H9 (cell line): ENCODE data around the gene AKR1C8. TPM values are rescaled to one million over a fixed set of nuclear protein-coding genes. Genes with fewer than 3 reads are reported as not detected.
A peak's percentile ranks its signal among the peaks of the same experiment; 100 is the strongest.
"Not testable (repeated sequence)": the region's sequence is repeated elsewhere in the genome, so short reads cannot be mapped to it uniquely, and the experiment has no call there.

Experiments
- DNase-seq: peaks from one replicate; pipeline ENCODE4 v3.0.0-alpha.2; 2017
- H2AFZ ChIP-seq: one replicate; pipeline ENCODE4 v1.6.1; 2013; ENCODE audit warnings: mild to moderate bottlenecking, low read length, control low read depth, moderate library complexity
- H2AK5ac ChIP-seq: 2 replicates; pipeline ENCODE4 v1.6.1; 2013; ENCODE audit warnings: low read length, control low read depth, mixed read lengths; ENCODE audit not compliant: insufficient read length
- H2BK120ac ChIP-seq: one replicate; pipeline ENCODE4 v1.6.1; 2013; ENCODE audit warnings: low read depth, mild to moderate bottlenecking, low read length, control low read depth, inconsistent platforms; ENCODE audit not compliant: poor library complexity, severe bottlenecking
- H2BK12ac ChIP-seq: 2 replicates; pipeline ENCODE4 v1.6.1; 2013; ENCODE audit warnings: low read length, control low read depth, mixed read lengths, low read depth; ENCODE audit not compliant: insufficient read length
- H2BK15ac ChIP-seq: 2 replicates; pipeline ENCODE4 v1.6.1; 2013; ENCODE audit warnings: low read depth, low read length, control low read depth
- H2BK20ac ChIP-seq: one replicate; pipeline ENCODE4 v1.6.1; 2013; ENCODE audit warnings: low read depth, mild to moderate bottlenecking, low read length, control low read depth, inconsistent platforms; ENCODE audit not compliant: poor library complexity, severe bottlenecking
- H2BK5ac ChIP-seq: 2 replicates; pipeline ENCODE4 v1.6.1; 2013; ENCODE audit warnings: low read length, control low read depth, mixed read lengths; ENCODE audit not compliant: insufficient read length
- H3K14ac ChIP-seq: 2 replicates; pipeline ENCODE4 v1.6.1; 2013; ENCODE audit warnings: low read length, control low read depth; ENCODE audit not compliant: insufficient read depth
- H3K18ac ChIP-seq: 2 replicates; pipeline ENCODE4 v1.6.1; 2013; ENCODE audit warnings: low read depth, mild to moderate bottlenecking, mixed read lengths, low read length, control low read depth; ENCODE audit not compliant: insufficient read length
- H3K23ac ChIP-seq: 2 replicates; pipeline ENCODE4 v1.6.1; 2013; ENCODE audit warnings: low read length, control low read depth, mixed read lengths, low read depth; ENCODE audit not compliant: insufficient read length
- H3K23me2 ChIP-seq: 2 replicates; pipeline ENCODE4 v1.6.1; 2013; ENCODE audit warnings: low read depth, mild to moderate bottlenecking, mixed read lengths, low read length, control low read depth; ENCODE audit not compliant: insufficient read length, poor library complexity, severe bottlenecking
- H3K27ac ChIP-seq: 2 replicates; pipeline ENCODE4 v1.5.1; 2013; ENCODE audit warnings: low read length, control low read depth, mixed read lengths, low read depth; ENCODE audit not compliant: insufficient read length
- H3K27me3 ChIP-seq: 2 replicates; pipeline ENCODE4 v1.6.1; 2013; ENCODE audit warnings: low read length, control low read depth, inconsistent platforms; ENCODE audit not compliant: insufficient read depth
- H3K4ac ChIP-seq: 2 replicates; pipeline ENCODE4 v1.6.1; 2013; ENCODE audit warnings: low read depth, mild to moderate bottlenecking, control low read depth, inconsistent platforms, low read length, moderate library complexity
- H3K4me1 ChIP-seq: 2 replicates; pipeline ENCODE4 v1.6.1; 2013; ENCODE audit warnings: low read length, control low read depth, inconsistent platforms; ENCODE audit not compliant: insufficient read depth
- H3K4me2 ChIP-seq: 2 replicates; pipeline ENCODE4 v1.6.1; 2013; ENCODE audit warnings: low read length, control low read depth, mixed read lengths; ENCODE audit not compliant: insufficient read length, insufficient read depth
- H3K56ac ChIP-seq: 2 replicates; pipeline ENCODE4 v1.6.1; 2013; ENCODE audit warnings: low read depth, mild to moderate bottlenecking, mixed read lengths, low read length, control low read depth; ENCODE audit not compliant: insufficient read length
- H3K79me1 ChIP-seq: 2 replicates; pipeline ENCODE4 v1.6.1; 2013; ENCODE audit warnings: low read depth, mild to moderate bottlenecking, moderate library complexity, low read length, control low read depth, inconsistent platforms; ENCODE audit not compliant: insufficient read depth, poor library complexity, severe bottlenecking
- H3K79me2 ChIP-seq: 2 replicates; pipeline ENCODE4 v1.6.1; 2013; ENCODE audit warnings: low read length, control low read depth, inconsistent platforms; ENCODE audit not compliant: insufficient read depth
- H3K9ac ChIP-seq: 2 replicates; pipeline ENCODE4 v1.6.1; 2013; ENCODE audit warnings: low read length, control low read depth, mixed read lengths; ENCODE audit not compliant: insufficient read length; ENCODE audit errors: extremely low read depth
- H3K9me3 ChIP-seq: one replicate; pipeline ENCODE4 v1.6.1; 2013; ENCODE audit warnings: low read depth, low read length, inconsistent platforms; ENCODE audit not compliant: control insufficient read depth
- H3T11ph ChIP-seq: one replicate; pipeline ENCODE4 v1.6.1; 2013; ENCODE audit warnings: mild to moderate bottlenecking, low read length, control low read depth, inconsistent platforms
- H4K20me1 ChIP-seq: one replicate; pipeline ENCODE4 v1.6.1; 2013; ENCODE audit not compliant: control insufficient read depth, insufficient read length, insufficient read depth
- H4K5ac ChIP-seq: 2 replicates; pipeline ENCODE4 v1.6.1; 2013; ENCODE audit warnings: low read depth, mild to moderate bottlenecking, mixed read lengths, low read length, control low read depth; ENCODE audit not compliant: insufficient read length
- H4K8ac ChIP-seq: replicated peaks from 2 replicates; pipeline ENCODE4 v1.6.1; 2013; ENCODE audit warnings: low read length, control low read depth, mixed read lengths, low read depth; ENCODE audit not compliant: insufficient read length
- H4K91ac ChIP-seq: 2 replicates; pipeline ENCODE4 v1.6.1; 2013; ENCODE audit warnings: low read depth, mild to moderate bottlenecking, moderate library complexity, mixed read lengths, low read length, control low read depth; ENCODE audit not compliant: insufficient read length
- H3K27ac Mint-ChIP-seq, 3 experiments: 2 replicates in 2 of 3; 3 replicates in 1 of 3; pipeline ENCODE4 v1.8.0; 2020 to 2021; ENCODE audit warnings: mixed read lengths in 3 of 3, mild to moderate bottlenecking in 1 of 3, moderate library complexity in 1 of 3
- H3K27me3 Mint-ChIP-seq: 2 replicates; pipeline ENCODE4 v1.8.0; 2021; ENCODE audit warnings: low read depth, mild to moderate bottlenecking, moderate library complexity, mixed read lengths
- H3K36me3 Mint-ChIP-seq, 3 experiments: 2 replicates in 2 of 3; 3 replicates in 1 of 3; pipeline ENCODE4 v1.8.0; 2020 to 2021; ENCODE audit warnings: low read depth in 3 of 3, mixed read lengths in 3 of 3; ENCODE audit not compliant: insufficient read depth in 1 of 3
- H3K4me1 Mint-ChIP-seq, 2 experiments: 2 replicates each; pipeline ENCODE4 v1.8.0; 2020; ENCODE audit warnings: mixed read lengths in 2 of 2
- H3K4me3 Mint-ChIP-seq, 2 experiments: 2 replicates in 1 of 2; 3 replicates in 1 of 2; pipeline ENCODE4 v1.8.0; 2020 to 2021; ENCODE audit warnings: mild to moderate bottlenecking in 2 of 2, mixed read lengths in 2 of 2, moderate library complexity in 1 of 2
- H3K9me3 Mint-ChIP-seq, 2 experiments: 2 replicates in 1 of 2; 3 replicates in 1 of 2; pipeline ENCODE4 v1.8.0; 2020; ENCODE audit warnings: mild to moderate bottlenecking in 2 of 2, mixed read lengths in 2 of 2, moderate library complexity in 1 of 2
- CTCF ChIP-seq: fragments of 200-600 bp; sonication (generic); conservative IDR thresholded peaks from 3 replicates; pipeline ENCODE4 v1.8.0; 2021; ENCODE audit warnings: antibody characterized with exemption, mild to moderate bottlenecking
- WGBS: extraction: QIAGEN DNeasy Blood & Tissue Kit; methylation state at CpG from one replicate; pipeline ENCODE4 v1.1.7; 2013; ENCODE audit warnings: missing lambda C conversion rate, low lambda C conversion rate, mixed read lengths; ENCODE audit not compliant: insufficient read length; ENCODE audit errors: extremely low coverage; 5-methylcytosine and 5-hydroxymethylcytosine counted together
- total RNA-seq: library from RNA; stranded (reverse); gene quantifications from 2 replicates; pipeline ENCODE4 v1.2.1, GENCODE V29; 2021

The AKR1C8 gene
- total RNA-seq, 1 experiment from 2014 or later = not detected

GRCh38 chr10:5210261-5210660 is 25.3 kb upstream of the AKR1C8 start:
- H3K4me1 ChIP-seq, H3K23ac ChIP-seq, H3K56ac ChIP-seq, H2AFZ ChIP-seq, H2BK12ac ChIP-seq, H3K9ac ChIP-seq, H2BK120ac ChIP-seq, H3K27me3 ChIP-seq, H3K4ac ChIP-seq, DNase-seq, H2BK15ac ChIP-seq, H3K4me1 Mint-ChIP-seq, H3K27ac Mint-ChIP-seq, H3K27ac ChIP-seq, H2BK5ac ChIP-seq, H2BK20ac ChIP-seq, H3K23me2 ChIP-seq, H2AK5ac ChIP-seq, H4K20me1 ChIP-seq, H3K79me1 ChIP-seq, H4K5ac ChIP-seq, H4K8ac ChIP-seq, H3K9me3 ChIP-seq, H3K79me2 ChIP-seq, H4K91ac ChIP-seq, H3K36me3 Mint-ChIP-seq, H3K27me3 Mint-ChIP-seq, H3T11ph ChIP-seq, H3K14ac ChIP-seq, H3K4me3 Mint-ChIP-seq, H3K18ac ChIP-seq, H3K4me2 ChIP-seq: not testable (repeated sequence)
- TF ChIP-seq CTCF = peak; percentile 35; the same call in 2 of the 3 replicates
- no CpG with 5 or more reads among the region's 1 CpG for WGBS
- peaks cover 49 to 64% of the 10 kb centered on the region in 2 experiments for H3K9me3 Mint-ChIP-seq

GRCh38 chr10:5209776-5210175 is 24.8 kb upstream of the AKR1C8 start:
- H4K8ac ChIP-seq, H3K27me3 ChIP-seq, H3K27ac ChIP-seq, H3K23me2 ChIP-seq, H3K4me1 ChIP-seq, H3K56ac ChIP-seq, H3K4me3 Mint-ChIP-seq, H2BK5ac ChIP-seq, H4K5ac ChIP-seq, H2BK15ac ChIP-seq, H3T11ph ChIP-seq, H2BK120ac ChIP-seq, H3K4me1 Mint-ChIP-seq, H3K9ac ChIP-seq, H4K20me1 ChIP-seq, H3K36me3 Mint-ChIP-seq, H3K27ac Mint-ChIP-seq, H3K18ac ChIP-seq, H3K23ac ChIP-seq, H2AK5ac ChIP-seq, H4K91ac ChIP-seq, H3K79me1 ChIP-seq, H2BK12ac ChIP-seq, H2AFZ ChIP-seq, H3K9me3 ChIP-seq, H3K4me2 ChIP-seq, H3K14ac ChIP-seq, DNase-seq, H3K27me3 Mint-ChIP-seq, H3K4ac ChIP-seq, H3K79me2 ChIP-seq, H2BK20ac ChIP-seq: not testable (repeated sequence)
- H3K9me3 Mint-ChIP-seq = peaks cover 44 to 62% of the 10 kb centered on the region in 2 experiments
- WGBS = no CpG with 5 or more reads among the region's 1 CpG
